GM12872 (cell line): ENCODE results near the gene GADL1.

Experiments
- CTCF ChIP-seq: IDR thresholded peaks from 3 replicates; pipeline ENCODE4 v1.5.1; 2011; ENCODE audit warnings: low read depth, mild to moderate bottlenecking, low read length, moderate library complexity; ENCODE audit not compliant: insufficient read depth

Gene GADL1

GRCh38 chr3:30702038-30702827 is 192.2 kb downstream of the GADL1 start:
- TF ChIP-seq CTCF = no peak

DNA sequence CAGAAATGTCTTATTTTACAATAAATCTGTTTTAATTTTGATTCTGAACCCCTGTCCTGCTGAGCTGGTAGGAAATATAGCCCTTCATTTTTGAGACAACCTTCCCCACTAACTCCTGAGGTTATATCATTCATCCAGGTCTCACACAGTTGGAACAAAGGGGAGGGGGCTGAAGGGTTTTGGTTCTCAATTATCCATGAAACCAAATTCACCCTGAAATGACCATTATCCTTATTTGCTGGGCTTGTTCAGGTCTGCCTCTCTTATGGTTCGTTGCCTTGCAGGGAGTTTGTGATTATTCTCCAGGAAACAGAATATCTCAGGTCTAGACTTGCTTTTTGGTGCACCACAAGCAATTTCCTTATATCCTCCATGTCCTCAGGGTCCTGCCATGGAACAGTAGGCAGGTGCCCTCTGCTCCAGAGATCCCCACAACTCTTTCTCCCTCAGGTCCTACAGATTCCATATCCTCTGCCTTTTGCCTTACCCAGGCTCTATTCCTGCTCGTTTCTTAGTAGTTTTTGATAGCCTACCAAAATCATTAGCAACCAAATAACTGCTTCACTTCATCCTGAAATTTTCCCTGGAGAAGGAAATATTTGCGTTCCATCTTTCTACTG is 193.6 kb downstream of the GADL1 start:
- TF ChIP-seq CTCF = no peak

GRCh38 chr3:30699927-30700326 is 194.5 kb downstream of the GADL1 start:
- TF ChIP-seq CTCF = no peak

DNA sequence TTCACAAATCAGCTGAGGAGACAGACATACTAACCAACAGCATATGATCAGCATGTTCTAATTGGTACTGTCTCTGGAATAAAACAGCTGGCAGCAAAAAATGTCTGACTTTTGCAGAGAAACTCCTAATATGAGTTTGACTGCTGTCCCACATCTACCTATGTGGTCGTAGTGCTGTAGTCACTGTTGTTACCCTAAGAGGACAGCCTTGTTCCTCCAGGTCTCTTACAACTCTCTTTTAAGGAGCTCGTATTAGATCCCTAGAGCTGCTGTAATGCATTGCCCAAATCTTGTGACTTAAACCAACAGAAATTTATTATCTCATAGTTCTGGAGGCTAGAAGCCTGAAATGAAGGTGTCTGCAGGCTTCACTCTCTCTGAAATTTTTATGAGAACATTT is 195.9 kb downstream of the GADL1 start:
- no peak for TF ChIP-seq CTCF

- no peak for TF ChIP-seq CTCF
Measured at GRCh38 chr3:30696896-30697295, 197.6 kb downstream of the GADL1 start.

DNA sequence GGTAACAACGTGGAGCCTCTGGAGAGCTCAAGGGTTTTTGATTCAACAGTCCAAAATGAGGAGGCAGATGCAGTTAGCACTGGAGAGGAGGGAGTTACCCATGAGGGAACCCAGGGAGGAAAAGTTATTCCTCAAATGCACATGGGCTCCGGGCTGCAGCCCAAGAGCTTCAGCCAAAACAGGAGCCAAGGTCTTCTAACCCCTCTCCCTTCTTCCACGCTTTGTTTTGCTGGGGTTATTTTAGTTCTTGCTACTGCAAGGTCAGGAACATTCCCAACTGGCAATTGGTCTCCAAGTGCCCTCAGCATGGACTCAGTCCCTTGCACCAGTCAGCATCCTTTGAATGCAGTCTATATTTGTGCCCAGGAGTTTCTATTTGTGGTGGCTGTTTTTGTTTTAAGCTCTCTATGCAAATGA is 198.1 kb downstream of the GADL1 start:
- no peak for TF ChIP-seq CTCF

DNA sequence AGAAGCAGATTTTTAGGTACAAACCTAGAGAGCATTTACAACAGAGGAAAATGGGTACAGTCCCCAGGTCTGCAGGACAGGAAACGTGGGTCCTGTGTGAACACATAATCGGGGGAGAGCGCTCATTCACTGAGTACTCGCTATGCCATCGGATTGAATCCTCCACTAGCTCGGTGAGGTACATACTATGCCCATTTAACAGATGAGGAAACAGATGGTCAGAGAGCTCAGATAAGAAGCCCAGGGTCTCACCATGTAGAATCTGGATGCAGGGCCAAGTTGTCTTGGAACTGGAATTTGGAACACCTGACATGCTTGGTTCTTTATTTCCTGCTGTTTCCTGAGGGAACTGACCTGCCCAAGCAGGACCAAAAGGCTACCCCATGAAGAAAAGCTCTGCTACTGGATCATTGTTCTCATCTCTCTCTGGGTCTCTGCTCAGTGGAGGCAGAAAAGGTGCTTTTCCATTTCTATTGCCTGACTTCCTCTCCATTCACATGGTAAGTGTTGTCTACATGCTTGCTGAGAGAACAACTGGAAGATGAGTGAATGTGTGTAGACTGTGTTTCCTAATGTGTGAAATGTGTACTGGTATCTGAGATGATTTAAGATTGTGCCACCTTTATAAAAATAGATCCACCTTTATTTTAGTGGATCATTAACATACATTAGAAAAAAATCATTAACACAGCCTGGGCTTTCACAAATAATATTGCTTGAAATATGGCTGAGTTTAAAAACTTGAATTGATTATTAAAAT is 199.0 kb downstream of the GADL1 start:
- no peak for TF ChIP-seq CTCF
